Upper lobe of left lung (tissue), 6 donors: Measurements from ENCODE around the gene KLRC1. TPM values are rescaled to one million over a fixed set of nuclear protein-coding genes. Genes with fewer than 3 reads are reported as not detected.
"Not testable (repeated sequence)": the region's sequence is repeated elsewhere in the genome, so short reads cannot be mapped to it uniquely, and the experiment has no call there.

Experiments
- ATAC-seq, 2 donors: fragments of 200-7000 bp; cut with Tn5 transposase; one replicate each; pipeline ENCODE4 v1.9.1; 2022; ENCODE audit warnings: mild to moderate bottlenecking in 2 of 2, moderate library complexity in 2 of 2; ENCODE audit not compliant: low FRiP score in 2 of 2
- DNase-seq, 2 donors: peaks; one replicate each; pipeline ENCODE4 v3.0.0-alpha.2; 2019 to 2020
- H3K27ac ChIP-seq, 4 donors: fragments of 200-600 bp; sonication (generic); one replicate each; pipeline ENCODE4 v1.5.1; 2016 to 2019
- H3K27me3 ChIP-seq, 4 donors: fragments of 200-600 bp; sonication (generic); one replicate each; pipeline ENCODE4 v1.5.1; 2017 to 2019
- H3K36me3 ChIP-seq, 4 donors: fragments of 200-600 bp; sonication (generic); one replicate each; pipeline ENCODE4 v1.5.1; 2016 to 2019
- H3K4me1 ChIP-seq, 4 donors: fragments of 200-600 bp; sonication (generic); one replicate each; pipeline ENCODE4 v1.5.1; 2018 to 2019
- H3K4me3 ChIP-seq, 4 donors: fragments of 200-600 bp; sonication (generic); one replicate each; pipeline ENCODE4 v1.5.1; 2017 to 2019; ENCODE audit warnings: mild to moderate bottlenecking in 2 of 4, moderate library complexity in 1 of 4
- H3K9me3 ChIP-seq, 4 donors: fragments of 200-600 bp; sonication (generic); one replicate each; pipeline ENCODE4 v1.5.1; 2018 to 2019
- EP300 ChIP-seq, 4 donors: sonication (generic); formaldehyde crosslinking; IDR thresholded peaks; one replicate each; pipeline ENCODE4 v1.5.1; 2017; ENCODE audit warnings: antibody characterized with exemption in 4 of 4, control low read depth in 2 of 4
- POLR2A ChIP-seq, 4 donors: fragments of 450-650 bp; IDR thresholded peaks; one replicate each; pipeline ENCODE4 v1.5.1; 2016 to 2017; ENCODE audit warnings: antibody characterized with exemption in 4 of 4, mild to moderate bottlenecking in 2 of 4
- POLR2AphosphoS5 ChIP-seq, 2 donors: sonication (generic); formaldehyde crosslinking; IDR thresholded peaks; one replicate each; pipeline ENCODE4 v1.5.1; 2017; ENCODE audit warnings: antibody characterized with exemption in 2 of 2
- WGBS, 2 donors: methylation state at CpG; one replicate each; pipeline ENCODE4 v1.1.5; 2017 to 2018; 5-methylcytosine and 5-hydroxymethylcytosine counted together
- total RNA-seq, 6 donors: library from RNA; depleted of rRNA in 4 of 6; stranded (reverse); fragments of >200 nt in 4 of 6; gene quantifications; one replicate each; pipeline versions ENCODE4 v1.1.0 to v1.2.1, GENCODE V29; 2016 to 2021
- TF ChIP-seq, protein P1 (sequence below), 6 experiments: fragments of 450-650 bp in 4 of 6; fragments of 200-600 bp in 2 of 6; sonication (generic) in 2 of 6; IDR thresholded peaks; one replicate each; pipeline ENCODE4 v1.5.1; 2016 to 2019; ENCODE audit warnings: antibody characterized with exemption in 6 of 6
- donor health status: DM: no; HTN: no; CAD: no; lungs with moderate emphysema.
- donor health status: DM: no; HTN: yes; CAD: no; lungs with severe emphysema.

KLRC1 gene
- total RNA-seq, 6 donors from 2014 or later = 0.72 to 3.8 (median 1.2) TPM

DNA sequence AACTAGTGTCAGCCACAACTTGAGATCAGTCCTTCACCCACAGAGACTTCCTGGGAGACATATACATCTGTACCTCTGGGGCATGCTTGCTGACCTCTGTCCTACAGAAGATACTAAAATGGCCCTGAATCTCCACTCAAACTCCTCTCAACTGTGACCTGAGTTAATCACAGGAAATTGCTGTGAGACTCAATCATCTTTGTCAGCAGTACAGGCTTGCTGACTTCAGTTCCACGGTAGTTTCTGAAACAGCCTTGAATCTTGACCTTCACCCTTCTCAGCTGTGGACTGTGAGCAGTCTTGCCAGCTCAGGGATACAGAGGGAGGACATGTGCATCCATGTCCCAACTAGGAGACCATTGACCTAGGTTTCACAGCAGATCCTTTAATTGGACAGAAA is 1.4 kb upstream of the KLRC1 start:
- no peak overlapping the region for H3K27ac ChIP-seq
- no peaks in the 10 kb centered on the region for H3K27me3 ChIP-seq
- peaks cover 0 to 17% (median 10%) of the 10 kb centered on the region in 4 donors for H3K9me3 ChIP-seq
- no peaks in the 10 kb centered on the region for H3K36me3 ChIP-seq
- no peak overlapping the region for H3K4me3 ChIP-seq
- no peak for TF ChIP-seq POLR2AphosphoS5 (IDR thresholded peaks at IDR 0.05)
- TF ChIP-seq, protein P1, sequence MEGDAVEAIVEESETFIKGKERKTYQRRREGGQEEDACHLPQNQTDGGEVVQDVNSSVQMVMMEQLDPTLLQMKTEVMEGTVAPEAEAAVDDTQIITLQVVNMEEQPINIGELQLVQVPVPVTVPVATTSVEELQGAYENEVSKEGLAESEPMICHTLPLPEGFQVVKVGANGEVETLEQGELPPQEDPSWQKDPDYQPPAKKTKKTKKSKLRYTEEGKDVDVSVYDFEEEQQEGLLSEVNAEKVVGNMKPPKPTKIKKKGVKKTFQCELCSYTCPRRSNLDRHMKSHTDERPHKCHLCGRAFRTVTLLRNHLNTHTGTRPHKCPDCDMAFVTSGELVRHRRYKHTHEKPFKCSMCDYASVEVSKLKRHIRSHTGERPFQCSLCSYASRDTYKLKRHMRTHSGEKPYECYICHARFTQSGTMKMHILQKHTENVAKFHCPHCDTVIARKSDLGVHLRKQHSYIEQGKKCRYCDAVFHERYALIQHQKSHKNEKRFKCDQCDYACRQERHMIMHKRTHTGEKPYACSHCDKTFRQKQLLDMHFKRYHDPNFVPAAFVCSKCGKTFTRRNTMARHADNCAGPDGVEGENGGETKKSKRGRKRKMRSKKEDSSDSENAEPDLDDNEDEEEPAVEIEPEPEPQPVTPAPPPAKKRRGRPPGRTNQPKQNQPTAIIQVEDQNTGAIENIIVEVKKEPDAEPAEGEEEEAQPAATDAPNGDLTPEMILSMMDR (IDR thresholded peaks at IDR 0.05) = no peak
- no peak for TF ChIP-seq POLR2A (IDR thresholded peaks at IDR 0.05)
- TF ChIP-seq EP300 (IDR thresholded peaks at IDR 0.05) = no peak
- H3K4me1 ChIP-seq = no peaks in the 10 kb centered on the region
- ATAC-seq = no peak
- DNase-seq = no peak
- WGBS, 2 donors = 60% methylated on average over 1 of the region's 1 CpG; no CpG with 5 or more reads in 1 of the 2 donors

DNA sequence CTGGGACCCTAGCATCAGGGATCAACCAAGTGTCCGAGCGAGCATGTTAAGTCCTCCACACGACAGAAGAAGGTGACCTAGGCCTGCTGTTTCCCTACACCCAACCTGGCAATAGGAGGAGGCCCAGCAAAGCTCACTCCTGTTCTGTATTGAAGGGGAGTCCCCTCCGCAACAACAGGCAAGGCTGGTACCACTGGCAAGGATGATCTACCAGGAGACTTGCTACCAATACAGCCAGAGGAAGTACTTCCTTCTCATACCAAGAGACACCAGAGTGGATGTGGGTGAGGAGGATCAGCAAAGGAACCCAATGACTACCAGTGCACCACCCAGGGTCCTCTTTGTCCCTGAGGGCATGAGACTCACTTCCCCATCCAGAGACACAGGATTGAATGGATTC is 4.9 kb downstream of the KLRC1 start:
- no peaks in the 10 kb centered on the region for H3K27me3 ChIP-seq
- H3K36me3 ChIP-seq = no peaks in the 10 kb centered on the region
- DNase-seq = no peak
- no peak overlapping the region for H3K27ac ChIP-seq
- 91 to 96% methylated on average over 4 of the region's 4 CpGs for WGBS, 2 donors
- no peak overlapping the region for H3K4me3 ChIP-seq
- H3K4me1 ChIP-seq = no peaks in the 10 kb centered on the region
- TF ChIP-seq POLR2AphosphoS5 (IDR thresholded peaks at IDR 0.05) = no peak
- TF ChIP-seq POLR2A (IDR thresholded peaks at IDR 0.05) = no peak
- no peak for TF ChIP-seq EP300 (IDR thresholded peaks at IDR 0.05)
- TF ChIP-seq, protein P1 (IDR thresholded peaks at IDR 0.05) = no peak
- ATAC-seq = no peak
- H3K9me3 ChIP-seq = no peaks in the 10 kb centered on the region

DNA sequence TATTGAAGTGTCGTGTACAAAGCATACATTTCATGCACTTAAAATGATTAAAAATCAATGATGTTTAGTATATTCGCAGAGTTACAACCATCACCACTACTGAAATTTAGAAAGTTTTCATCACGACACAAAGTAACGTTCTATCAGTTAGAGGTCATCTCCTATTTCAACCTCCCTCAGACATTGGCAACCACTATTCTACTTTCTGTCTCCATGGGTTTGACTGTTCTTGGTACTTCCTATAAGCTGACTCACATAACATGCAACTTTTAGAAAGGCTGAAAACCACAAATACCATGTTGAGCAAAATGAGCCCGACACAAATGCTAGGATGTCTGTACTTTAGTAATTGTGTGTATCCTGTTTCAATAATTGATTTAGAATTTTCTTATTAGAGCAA is 7.1 kb downstream of the KLRC1 start:
- H3K27ac ChIP-seq, H3K9me3 ChIP-seq, H3K27me3 ChIP-seq, ATAC-seq, DNase-seq, H3K4me1 ChIP-seq, H3K36me3 ChIP-seq, H3K4me3 ChIP-seq: not testable (repeated sequence)
- 80 to 86% methylated on average over 5 of the region's 5 CpGs for WGBS, 2 donors

DNA sequence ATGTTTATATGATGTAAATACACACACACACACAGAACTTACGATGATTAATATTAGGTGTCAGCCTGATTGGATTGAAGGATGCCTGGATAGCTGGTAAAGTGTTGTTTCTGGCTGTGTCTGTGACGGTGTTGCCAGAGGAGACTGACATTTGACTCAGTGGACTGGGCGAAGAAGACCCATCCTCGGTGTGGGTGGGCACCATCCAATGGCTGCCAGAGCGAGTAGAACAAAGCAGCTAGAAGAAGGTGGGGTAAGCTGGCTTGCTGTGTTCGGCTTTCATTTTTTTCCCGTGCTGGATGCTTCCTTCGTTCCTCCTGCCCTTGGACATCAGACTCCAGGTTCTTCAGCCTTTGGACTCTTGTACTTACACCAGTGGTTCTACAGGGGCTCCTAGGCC is 12.0 kb downstream of the KLRC1 start:
- not testable (repeated sequence) for H3K9me3 ChIP-seq, ATAC-seq, H3K27me3 ChIP-seq, H3K27ac ChIP-seq, H3K36me3 ChIP-seq, H3K4me3 ChIP-seq, H3K4me1 ChIP-seq, DNase-seq
- WGBS, 2 donors = 90 to 94% methylated on average over 8 of the region's 8 CpGs

DNA sequence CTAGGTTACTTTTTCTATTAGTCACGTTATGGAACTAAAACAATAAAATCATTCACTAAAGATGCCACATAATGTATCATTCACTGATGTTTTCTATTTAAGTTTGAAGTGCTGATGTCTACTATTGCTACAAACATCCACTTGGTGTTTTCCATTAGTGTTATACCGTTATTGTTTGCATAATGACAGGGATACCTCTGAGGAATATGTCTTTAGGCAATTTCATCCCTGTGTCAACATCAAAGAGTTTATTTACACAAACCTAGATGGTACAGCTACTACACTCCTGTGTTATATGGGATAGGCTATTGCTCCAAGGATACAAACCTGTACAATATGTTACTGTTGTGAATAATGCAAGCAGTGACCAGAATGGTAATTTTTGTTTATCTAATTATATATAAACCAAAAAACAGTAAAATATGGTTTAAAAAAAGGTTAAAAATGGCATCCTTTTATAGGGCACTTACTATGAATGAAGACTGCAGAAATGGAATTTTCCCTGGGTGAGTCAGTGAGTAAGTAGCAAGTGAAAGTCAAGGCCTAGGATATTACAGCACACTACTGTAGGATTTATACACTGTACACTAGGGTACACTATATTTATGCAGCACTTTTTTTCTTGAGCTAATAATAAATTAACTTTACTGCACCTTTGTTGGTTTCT is 13.4 kb downstream of the KLRC1 start:
- not testable (repeated sequence) for H3K9me3 ChIP-seq, H3K27ac ChIP-seq, H3K4me3 ChIP-seq, ATAC-seq, H3K4me1 ChIP-seq, DNase-seq, H3K27me3 ChIP-seq, H3K36me3 ChIP-seq
- 71 to 78% methylated on average over 2 of the region's 2 CpGs for WGBS, 2 donors

DNA sequence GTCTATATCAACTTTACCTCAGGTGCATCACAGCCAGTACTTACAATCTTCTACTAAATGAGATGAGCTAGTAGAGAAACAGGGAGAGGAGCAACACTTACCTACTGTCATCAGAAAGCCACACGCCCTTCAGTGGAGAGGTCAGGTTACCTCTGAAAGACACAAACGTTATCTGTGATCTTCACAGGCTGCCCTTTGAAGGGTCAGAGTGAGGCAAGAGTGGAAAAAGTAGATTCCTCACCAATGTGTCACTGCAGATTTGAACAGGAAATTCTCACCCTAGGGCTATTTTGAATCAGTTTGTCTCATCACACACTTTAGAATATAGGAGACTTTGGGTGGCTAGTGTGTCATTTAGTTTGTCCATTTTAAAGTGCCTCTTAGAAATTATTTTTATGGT is 15.6 kb downstream of the KLRC1 start:
- not testable (repeated sequence) for H3K4me3 ChIP-seq, H3K9me3 ChIP-seq, H3K4me1 ChIP-seq, ATAC-seq, H3K27me3 ChIP-seq, DNase-seq, H3K27ac ChIP-seq, H3K36me3 ChIP-seq
- WGBS, 2 donors = no CpG with 5 or more reads among the region's 2 CpGs

DNA sequence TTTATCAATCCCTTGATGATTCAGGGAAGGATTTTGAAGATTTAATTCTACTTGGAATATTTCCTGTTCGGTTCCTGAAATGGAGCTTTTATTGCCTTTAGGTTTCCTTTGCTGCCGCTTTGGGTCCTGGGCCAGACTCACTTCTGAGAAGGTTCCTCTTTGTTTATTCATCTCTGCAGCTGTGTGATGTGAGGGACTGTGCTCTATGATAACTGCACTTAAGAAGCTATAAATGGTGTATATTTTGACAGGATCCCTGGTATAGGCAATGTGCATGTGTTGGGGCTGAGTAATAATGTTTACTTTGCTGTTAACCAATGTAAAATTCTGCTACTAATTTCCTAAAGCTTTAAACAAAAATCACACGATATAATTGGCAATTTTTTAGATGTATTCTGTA is 17.4 kb downstream of the KLRC1 start, which contains the start of gene KLRC2:
KLRC2 (minus strand) TSS at position 195 of the 400 bp plus-strand sequence; CDS start at position 171, 24 bp downstream.
- DNase-seq, H3K27ac ChIP-seq, H3K4me3 ChIP-seq, H3K36me3 ChIP-seq, H3K27me3 ChIP-seq, H3K9me3 ChIP-seq, H3K4me1 ChIP-seq, ATAC-seq: not testable (repeated sequence)
- WGBS, 2 donors = 46 to 49% methylated on average over 3 of the region's 3 CpGs

DNA sequence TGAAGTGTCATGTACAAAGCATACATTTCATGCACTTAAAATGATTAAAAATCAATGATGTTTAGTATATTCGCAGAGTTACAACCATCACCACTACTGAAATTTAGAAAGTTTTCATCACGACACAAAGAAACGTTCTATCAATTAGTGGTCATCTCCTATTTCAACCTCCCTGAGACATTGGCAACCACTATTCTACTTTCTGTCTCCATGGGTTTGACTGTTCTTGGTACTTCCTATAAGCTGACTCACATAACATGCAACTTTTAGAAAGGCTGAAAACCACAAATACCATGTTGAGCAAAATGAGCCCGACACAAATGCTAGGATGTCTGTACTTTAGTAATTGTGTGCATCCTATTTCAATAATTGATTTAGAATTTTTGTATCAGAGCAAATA is 22.6 kb downstream of the KLRC1 start:
- not testable (repeated sequence) for H3K36me3 ChIP-seq, H3K27ac ChIP-seq, H3K9me3 ChIP-seq, DNase-seq, H3K27me3 ChIP-seq, H3K4me3 ChIP-seq, H3K4me1 ChIP-seq, ATAC-seq
- WGBS, 2 donors = 73 to 81% methylated on average over 4 of the region's 4 CpGs

DNA sequence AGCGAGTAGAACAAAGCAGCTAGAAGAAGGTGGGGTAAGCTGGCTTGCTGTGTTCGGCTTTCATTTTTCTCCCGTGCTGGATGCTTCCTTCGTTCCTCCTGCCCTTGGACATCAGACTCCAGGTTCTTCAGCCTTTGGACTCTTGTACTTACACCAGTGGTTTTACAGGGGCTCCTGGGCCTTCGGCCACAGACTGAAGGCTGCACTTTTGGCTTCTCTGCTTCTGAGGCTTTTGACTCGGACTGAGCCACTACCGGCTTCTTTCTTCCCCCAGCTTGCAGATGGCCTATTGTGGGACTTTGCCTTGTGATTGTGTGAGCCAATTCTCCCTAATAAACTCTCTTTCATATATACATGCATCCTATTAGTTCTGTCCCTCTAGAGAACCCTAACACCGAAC is 27.2 kb downstream of the KLRC1 start:
- H3K4me1 ChIP-seq, H3K27me3 ChIP-seq, H3K9me3 ChIP-seq, H3K4me3 ChIP-seq, H3K27ac ChIP-seq, ATAC-seq, H3K36me3 ChIP-seq, DNase-seq: not testable (repeated sequence)
- 94 to 96% methylated on average over 7 to 8 of the region's 8 CpGs for WGBS, 2 donors

DNA sequence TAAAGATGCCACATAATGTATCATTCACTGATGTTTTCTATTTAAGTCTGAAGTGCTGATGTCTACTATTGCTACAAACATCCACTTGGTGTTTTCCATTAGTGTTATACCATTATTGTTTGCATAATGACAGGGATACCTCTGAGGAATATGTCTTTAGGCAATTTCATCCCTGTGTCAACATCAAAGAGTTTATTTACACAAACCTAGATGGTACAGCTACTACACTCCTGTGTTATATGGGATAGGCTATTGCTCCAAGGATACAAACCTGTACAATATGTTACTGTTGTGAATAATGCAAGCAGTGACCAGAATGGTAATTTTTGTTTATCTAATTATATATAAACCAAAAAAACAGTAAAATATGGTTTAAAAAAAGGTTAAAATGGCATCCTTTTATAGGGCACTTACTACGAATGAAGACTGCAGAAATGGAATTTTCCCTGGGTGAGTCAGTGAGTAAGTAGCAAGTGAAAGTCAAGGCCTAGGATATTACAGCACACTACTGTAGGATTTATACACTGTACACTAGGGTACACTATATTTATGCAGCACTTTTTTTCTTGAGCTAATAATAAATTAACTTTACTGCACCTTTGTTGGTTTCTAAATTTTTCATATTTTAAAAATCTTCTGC is 28.8 kb downstream of the KLRC1 start:
- H3K9me3 ChIP-seq = not testable (repeated sequence)
- WGBS, 2 donors = no CpG with 5 or more reads among the region's 1 CpG

DNA sequence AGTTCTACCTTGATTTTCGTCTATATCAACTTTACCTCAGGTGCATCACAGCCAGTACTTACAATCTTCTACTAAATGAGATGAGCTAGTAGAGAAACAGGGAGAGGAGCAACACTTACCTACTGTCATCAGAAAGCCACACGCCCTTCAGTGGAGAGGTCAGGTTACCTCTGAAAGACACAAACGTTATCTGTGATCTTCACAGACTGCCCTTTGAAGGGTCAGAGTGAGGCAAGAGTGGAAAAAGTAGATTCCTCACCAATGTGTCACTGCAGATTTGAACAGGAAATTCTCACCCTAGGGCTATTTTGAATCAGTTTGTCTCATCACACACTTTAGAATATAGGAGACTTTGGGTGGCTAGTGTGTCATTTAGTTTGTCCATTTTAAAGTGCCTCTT is 31.0 kb downstream of the KLRC1 start:
- H3K4me1 ChIP-seq, ATAC-seq, H3K9me3 ChIP-seq, DNase-seq, H3K36me3 ChIP-seq, H3K4me3 ChIP-seq, H3K27me3 ChIP-seq, H3K27ac ChIP-seq: not testable (repeated sequence)
- 33 to 50% methylated on average over 1 of the region's 3 CpGs for WGBS, 2 donors

More for the DNA sequence above, 28.8 kb downstream of the KLRC1 start:
- not testable (repeated sequence) for DNase-seq, H3K36me3 ChIP-seq, ATAC-seq, H3K27me3 ChIP-seq, H3K4me3 ChIP-seq, H3K27ac ChIP-seq, H3K4me1 ChIP-seq
